ENCODE results near the gene PNRC1. TPM values are rescaled to one million over a fixed set of nuclear protein-coding genes. Genes with fewer than 3 reads are reported as not detected.

The PNRC1 gene
- total RNA-seq, result 203 and 231 TPM in 2 replicates

GRCh38 chr6:89080281-89081128, at the start of gene PNRC1:
Gene PNRC1 (plus strand): TSS chr6:89080751. CDS start chr6:89080895, 144 bp downstream.

GRCh38 chr6:89117211-89118108, 36.9 kb downstream of the PNRC1 start, which contains the start of gene SRSF12:
Gene SRSF12 (minus strand): TSS chr6:89118071. CDS start chr6:89117887, 184 bp downstream.

Other genes with a start within 250 kb of the PNRC1 start
- 8.9 and 11.1 TPM in 2 replicates for gene RNGTT, start 117.1 kb upstream of the PNRC1 start, total RNA-seq
- 0.24 and 0.62 TPM in 2 replicates for gene SRSF12, start 37.3 kb downstream of the PNRC1 start, total RNA-seq
- gene PM20D2, start 65.3 kb downstream of the PNRC1 start, total RNA-seq, result 1.6 and 3.1 TPM in 2 replicates
- gene GABRR1, start 136.6 kb downstream of the PNRC1 start, total RNA-seq, result not detected in 2 replicates
- gene GABRR2, start 234.5 kb downstream of the PNRC1 start, total RNA-seq, result not detected in 2 replicates